SK-N-SH (cell line): ENCODE measurements around the gene OR52E8. TPM values are rescaled to one million over a fixed set of nuclear protein-coding genes. Genes with fewer than 3 reads are reported as not detected.

ENCODE experiments used
- CTCF ChIA-PET: fragments of 300-600, 350-600 bp; formaldehyde crosslinking; extraction: SDS; loops from one replicate; lab custom pipeline; 2021; lab: Yijun Ruan, JAX
- POLR2A ChIA-PET: fragments of 350-600 bp; sonication (Branson Sonifier 250); formaldehyde crosslinking; extraction: SDS; loops from one replicate; lab custom pipeline; 2020; ENCODE audit warnings: antibody characterized with exemption, inconsistent platforms; lab: Yijun Ruan, JAX
- DNase-seq: peaks from one replicate; pipeline ENCODE4 v3.0.0; 2012
- H2AFZ ChIP-seq: fragments of 200-600 bp; sonication (generic); 2 replicates; pipeline ENCODE4 v1.8.1; 2016; ENCODE audit warnings: antibody characterized with exemption, mild to moderate bottlenecking, low read depth
- H3F3A ChIP-seq: fragments of 200-600 bp; sonication (generic); replicated peaks from 2 replicates; pipeline ENCODE3; 2016; ENCODE audit warnings: antibody characterized with exemption, mild to moderate bottlenecking; ENCODE audit not compliant: insufficient read depth
- H3K27ac ChIP-seq, 2 experiments: fragments of 200-500 bp in 1 of 2; fragments of 200-600 bp in 1 of 2; sonication (Bioruptor generic) in 1 of 2; sonication (generic), shearing (Covaris generic) in 1 of 2; 2 replicates each; pipeline versions ENCODE4 v1.5.1 to v1.6.1; 2014 to 2016; ENCODE audit warnings: low read depth in 2 of 2, inconsistent platforms in 1 of 2, low read length in 1 of 2, mild to moderate bottlenecking in 1 of 2, mixed read lengths in 1 of 2
- H3K27me3 ChIP-seq: fragments of 200-600 bp; sonication (generic), shearing (Covaris generic); 2 replicates; pipeline ENCODE4 v1.6.1; 2016; ENCODE audit warnings: mixed run types; ENCODE audit not compliant: insufficient read depth
- H3K36me3 ChIP-seq, 2 experiments: fragments of 200-500 bp in 1 of 2; fragments of 200-600 bp in 1 of 2; sonication (Bioruptor generic) in 1 of 2; sonication (generic) in 1 of 2; replicated peaks in 1 of 2; 2 replicates each; pipeline versions ENCODE3 to v1.5.1; 2014 to 2016; ENCODE audit warnings: low read length in 1 of 2, mild to moderate bottlenecking in 1 of 2; ENCODE audit not compliant: insufficient read depth in 2 of 2, control insufficient read depth in 1 of 2
- H3K4me1 ChIP-seq, 2 experiments: fragments of 200-500 bp in 1 of 2; fragments of 200-600 bp in 1 of 2; sonication (Bioruptor generic) in 1 of 2; sonication (generic), shearing (Covaris generic) in 1 of 2; 2 replicates each; pipeline versions ENCODE4 v1.5.1 to v1.6.1; 2014 to 2016; ENCODE audit warnings: low read depth in 1 of 2, low read length in 1 of 2, mixed run types in 1 of 2; ENCODE audit not compliant: insufficient read depth in 2 of 2, control insufficient read depth in 1 of 2
- H3K4me2 ChIP-seq: fragments of 200-600 bp; sonication (generic), shearing (Covaris generic); 2 replicates; pipeline ENCODE4 v1.6.1; 2017; ENCODE audit warnings: mixed run types
- H3K4me3 ChIP-seq, 2 experiments: fragments of 200-500 bp in 1 of 2; fragments of 200-600 bp in 1 of 2; sonication (Bioruptor generic) in 1 of 2; sonication (generic), shearing (Covaris generic) in 1 of 2; 2 replicates each; pipeline versions ENCODE4 v1.5.1 to v1.8.1; 2014 to 2016; ENCODE audit warnings: low read depth in 2 of 2, inconsistent platforms in 1 of 2, low read length in 1 of 2, mild to moderate bottlenecking in 1 of 2, mixed read lengths in 1 of 2, moderate library complexity in 1 of 2
- H3K79me2 ChIP-seq: fragments of 200-600 bp; sonication (generic); 2 replicates; pipeline ENCODE4 v1.8.1; 2017; ENCODE audit warnings: mild to moderate bottlenecking; ENCODE audit not compliant: insufficient read depth
- H3K9ac ChIP-seq: fragments of 200-600 bp; sonication (generic); 2 replicates; pipeline ENCODE4 v1.6.1; 2017; ENCODE audit warnings: mixed run types
- H3K9me2 ChIP-seq: fragments of 200-600 bp; sonication (generic); 2 replicates; pipeline ENCODE4 v1.6.1; 2017; ENCODE audit warnings: mixed run types
- H3K9me3 ChIP-seq: fragments of 200-600 bp; sonication (generic); 2 replicates; pipeline ENCODE4 v1.6.1; 2017; ENCODE audit warnings: mixed run types, mild to moderate bottlenecking, moderate library complexity
- H4K20me1 ChIP-seq: fragments of 200-600 bp; sonication (generic); 2 replicates; pipeline ENCODE4 v1.6.1; 2017; ENCODE audit warnings: mild to moderate bottlenecking, mixed run types; ENCODE audit not compliant: insufficient read depth
- FOSL2 ChIP-seq: IDR thresholded peaks from 2 replicates; pipeline ENCODE4 v1.4.0; 2012; ENCODE audit warnings: low read depth, mild to moderate bottlenecking, moderate library complexity, borderline replicate concordance
- FOXJ3 ChIP-seq: sonication (generic); formaldehyde crosslinking; IDR thresholded peaks from 2 replicates; pipeline ENCODE4 v1.5.1; 2020; ENCODE audit warnings: mild to moderate bottlenecking, missing genetic modification reagents
- FOXM1 ChIP-seq: IDR thresholded peaks from 2 replicates; pipeline ENCODE4 v1.4.0; 2012; ENCODE audit warnings: low read depth, mild to moderate bottlenecking
- GATA2 ChIP-seq: sonication (generic); formaldehyde crosslinking; IDR thresholded peaks from 2 replicates; pipeline ENCODE4 v1.5.0; 2020; ENCODE audit warnings: mild to moderate bottlenecking, missing genetic modification reagents
- JUND ChIP-seq: IDR thresholded peaks from 2 replicates; pipeline ENCODE4 v1.4.0; 2012
- RAD21 ChIP-seq: IDR thresholded peaks from 2 replicates; pipeline ENCODE4 v1.6.1; 2012; ENCODE audit warnings: mild to moderate bottlenecking, low read length
- RFX5 ChIP-seq: IDR thresholded peaks from 2 replicates; pipeline ENCODE4 v1.6.1; 2012; ENCODE audit warnings: mild to moderate bottlenecking, improper control_type of control experiment, low read length
- RXRA ChIP-seq: IDR thresholded peaks from 2 replicates; pipeline ENCODE4 v1.4.0; 2012; ENCODE audit warnings: low read depth, mild to moderate bottlenecking, borderline replicate concordance
- SIN3A ChIP-seq: IDR thresholded peaks from 2 replicates; pipeline ENCODE4 v1.6.1; 2012; ENCODE audit warnings: low read depth, mild to moderate bottlenecking, low read length, moderate library complexity, borderline replicate concordance
- SMC3 ChIP-seq: IDR thresholded peaks from 2 replicates; pipeline ENCODE4 v1.6.1; 2012; ENCODE audit warnings: low read depth, low read length, improper control_type of control experiment
- TEAD4 ChIP-seq: IDR thresholded peaks from 2 replicates; pipeline ENCODE4 v1.4.0; 2012; ENCODE audit warnings: mild to moderate bottlenecking, borderline replicate concordance; ENCODE audit not compliant: insufficient read depth
- YY1 ChIP-seq: IDR thresholded peaks from 2 replicates; pipeline ENCODE4 v1.4.0; 2012; ENCODE audit warnings: low read depth, mild to moderate bottlenecking
- WGBS: methylation state at CpG from one replicate; pipeline ENCODE4 v1.1.6; 2017; ENCODE audit warnings: low lambda C conversion rate; 5-methylcytosine and 5-hydroxymethylcytosine counted together
- polyA plus RNA-seq, 3 experiments: library from polyadenylated mRNA; depleted of rRNA; stranded (reverse); fragments of >200 nt; gene quantifications; 2 replicates each; pipeline ENCODE4 v1.2.3, GENCODE V29; 2012
- TF ChIP-seq, protein P1 (sequence below): fragments of 200-600 bp; sonication (generic); IDR thresholded peaks from 2 replicates; pipeline ENCODE4 v1.6.1; 2017; ENCODE audit warnings: antibody characterized with exemption, mild to moderate bottlenecking, moderate library complexity
- TF ChIP-seq, protein P2 (sequence below): fragments of 150-350 bp; IDR thresholded peaks from 2 replicates; pipeline ENCODE4 v1.6.1; 2016; ENCODE audit warnings: mild to moderate bottlenecking, low read depth, low read length

Gene OR52E8
- polyA plus RNA-seq, 1 of the 3 experiments (the other 2 are of a cell fraction) = not detected

DNA sequence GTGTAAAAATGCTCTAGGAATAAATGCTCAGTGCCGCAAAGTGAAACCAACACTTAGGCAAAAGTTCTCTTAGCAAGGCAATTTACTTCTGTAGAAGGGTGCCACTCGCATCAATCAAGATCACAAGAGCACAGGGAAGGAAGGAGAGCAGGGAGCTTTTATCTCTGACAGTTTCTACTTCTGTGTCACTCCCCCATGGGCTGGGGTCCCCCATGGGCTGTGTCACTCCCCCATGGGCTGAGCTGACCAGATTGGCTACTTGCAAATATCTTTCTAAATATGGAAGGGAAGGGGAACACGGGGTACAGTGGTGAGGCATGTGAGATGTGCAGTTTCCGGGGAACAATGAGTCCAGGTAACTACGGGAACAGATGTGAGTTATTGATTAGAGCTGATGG, 48.4 kb downstream of the OR52E8 start:
- Histone ChIP-seq H3K9me2 (no peaks in the 10 kb centered on the region), H3K27me3 (peaks cover 41% of the 10 kb centered on the region; the same call in 1 of the 2 replicates), H3K9me3 (no peaks in the 10 kb centered on the region), H3K27ac (no peak overlapping the region), H3K79me2 (no peaks in the 10 kb centered on the region), H3K9ac (no peak overlapping the region), H3K4me1 (peaks cover 0 to 4% of the 10 kb centered on the region in 2 experiments; a peak in 1 of 4 replicates), H3K4me2 (peak overlapping the region; percentile 84)
- WGBS = under 1% methylated on average over 5 of the region's 5 CpGs
- TF ChIP-seq JUND (no peak), FOXJ3 (no peak), FOXM1 (no peak), GATA2 (CRISPR knock-in tag) (no peak), RAD21 (no peak), TEAD4 (no peak), RFX5 (no peak), FOSL2 (no peak)
- TF ChIP-seq, protein P1, sequence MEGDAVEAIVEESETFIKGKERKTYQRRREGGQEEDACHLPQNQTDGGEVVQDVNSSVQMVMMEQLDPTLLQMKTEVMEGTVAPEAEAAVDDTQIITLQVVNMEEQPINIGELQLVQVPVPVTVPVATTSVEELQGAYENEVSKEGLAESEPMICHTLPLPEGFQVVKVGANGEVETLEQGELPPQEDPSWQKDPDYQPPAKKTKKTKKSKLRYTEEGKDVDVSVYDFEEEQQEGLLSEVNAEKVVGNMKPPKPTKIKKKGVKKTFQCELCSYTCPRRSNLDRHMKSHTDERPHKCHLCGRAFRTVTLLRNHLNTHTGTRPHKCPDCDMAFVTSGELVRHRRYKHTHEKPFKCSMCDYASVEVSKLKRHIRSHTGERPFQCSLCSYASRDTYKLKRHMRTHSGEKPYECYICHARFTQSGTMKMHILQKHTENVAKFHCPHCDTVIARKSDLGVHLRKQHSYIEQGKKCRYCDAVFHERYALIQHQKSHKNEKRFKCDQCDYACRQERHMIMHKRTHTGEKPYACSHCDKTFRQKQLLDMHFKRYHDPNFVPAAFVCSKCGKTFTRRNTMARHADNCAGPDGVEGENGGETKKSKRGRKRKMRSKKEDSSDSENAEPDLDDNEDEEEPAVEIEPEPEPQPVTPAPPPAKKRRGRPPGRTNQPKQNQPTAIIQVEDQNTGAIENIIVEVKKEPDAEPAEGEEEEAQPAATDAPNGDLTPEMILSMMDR = no peak
- TF ChIP-seq, protein P2, sequence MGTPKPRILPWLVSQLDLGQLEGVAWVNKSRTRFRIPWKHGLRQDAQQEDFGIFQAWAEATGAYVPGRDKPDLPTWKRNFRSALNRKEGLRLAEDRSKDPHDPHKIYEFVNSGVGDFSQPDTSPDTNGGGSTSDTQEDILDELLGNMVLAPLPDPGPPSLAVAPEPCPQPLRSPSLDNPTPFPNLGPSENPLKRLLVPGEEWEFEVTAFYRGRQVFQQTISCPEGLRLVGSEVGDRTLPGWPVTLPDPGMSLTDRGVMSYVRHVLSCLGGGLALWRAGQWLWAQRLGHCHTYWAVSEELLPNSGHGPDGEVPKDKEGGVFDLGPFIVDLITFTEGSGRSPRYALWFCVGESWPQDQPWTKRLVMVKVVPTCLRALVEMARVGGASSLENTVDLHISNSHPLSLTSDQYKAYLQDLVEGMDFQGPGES = no peak
- TF ChIP-seq, all 33 proteins: peak for 0
- H4K20me1 ChIP-seq = no peaks in the 10 kb centered on the region
- peak overlapping the region; percentile 31; the same call in 1 of the 2 replicates for H2AFZ ChIP-seq
- DNase-seq = no peak
- H3F3A ChIP-seq = no peaks in the 10 kb centered on the region
- no peaks in the 10 kb centered on the region for H3K36me3 ChIP-seq
- POLR2A ChIA-PET = no interaction called here
- H3K4me3 ChIP-seq = peak overlapping the region; percentile 39 to 68
- CTCF ChIA-PET = interaction anchor here (0.9 to 1.0 kb wide), 3 partner anchors 8 to 332 kb away, joined by 3 to 4 read pairs (median 3); no protein-coding TSS in a partner anchor

DNA sequence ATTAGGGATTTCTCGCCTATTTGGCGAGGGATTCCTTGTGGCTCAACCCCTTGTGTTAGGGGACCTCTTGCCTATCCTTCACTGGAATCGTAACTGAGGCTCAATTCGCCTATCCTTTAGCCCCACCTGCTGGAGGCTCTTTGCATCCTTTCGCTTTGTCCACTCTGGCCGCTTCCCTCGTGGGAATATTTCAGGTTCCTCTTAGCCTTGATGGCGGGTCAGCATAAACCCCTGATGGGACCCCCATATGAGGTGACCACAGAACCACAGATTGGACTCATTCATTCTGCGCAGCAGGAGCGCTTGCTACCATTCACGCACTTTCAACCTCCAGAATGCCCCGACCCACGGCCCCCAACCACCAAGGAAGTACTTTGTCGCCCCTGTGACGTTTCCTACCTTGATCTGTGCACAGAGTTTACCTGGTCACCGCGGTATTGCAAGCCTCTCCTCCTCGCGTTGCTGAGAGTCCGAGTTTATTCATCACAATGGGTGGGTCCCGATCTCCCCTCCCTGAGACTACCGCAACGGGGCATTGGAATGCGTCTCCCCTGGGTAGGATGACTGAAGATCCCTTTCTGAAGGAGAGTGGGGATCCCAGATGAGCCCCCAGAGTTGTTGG, 48.9 kb downstream of the OR52E8 start, which contains the start of gene OR52N2:
OR52N2 (plus strand) TSS at position 425 of the 622 bp plus-strand sequence. CDS start 11,412 bp downstream, outside the sequence.
- Histone ChIP-seq H3K79me2 (no peaks in the 10 kb centered on the region), H3K9ac (no peak within 1 kb of the TSS), H3F3A (no peaks in the 10 kb centered on the region), H4K20me1 (no peaks in the 10 kb centered on the region), H2AFZ (peak within 1 kb of the TSS; percentile 31), H3K27me3 (peaks cover 43% of the 10 kb centered on the region; the same call in 1 of the 2 replicates), H3K4me3 (peak within 1 kb of the TSS; percentile 39 to 68), H3K4me1 (peaks cover 0 to 4% of the 10 kb centered on the region in 2 experiments; a peak in 1 of 4 replicates), H3K36me3 (no peaks in the 10 kb centered on the region), H3K9me2 (no peaks in the 10 kb centered on the region), H3K4me2 (peak within 1 kb of the TSS; percentile 84), H3K9me3 (no peaks in the 10 kb centered on the region), H3K27ac (no peak within 1 kb of the TSS)
- TF ChIP-seq FOXM1 (no peak), TEAD4 (no peak), SMC3 (peak; percentile 69), RAD21 (peak; percentile 85), RXRA (no peak), FOXJ3 (no peak), SIN3A (no peak), YY1 (no peak)
- TF ChIP-seq, protein P1 = peak; percentile 84
- TF ChIP-seq, protein P2 = no peak
- under 1% methylated on average over 21 of the region's 24 CpGs for WGBS
- POLR2A ChIA-PET = no interaction called here
- peak; percentile 29 for DNase-seq
- CTCF ChIA-PET = interaction anchor here (1.0 kb wide), 1 partner anchor 208 kb away, joined by 3 read pairs; no protein-coding TSS in a partner anchor
